H1 (cell line): ENCODE measurements around the gene HSPA2. TPM values are rescaled to one million over a fixed set of nuclear protein-coding genes. Genes with fewer than 3 reads are reported as not detected.

ENCODE experiments used
- CHD7 ChIP-seq: fragments of 300-600 bp; sonication (generic); IDR thresholded peaks from 2 replicates; pipeline ENCODE4 v1.7.1; 2012; ENCODE audit warnings: low read length, moderate library complexity, mild to moderate bottlenecking, inconsistent platforms; ENCODE audit not compliant: insufficient replicate concordance
- polyA plus RNA-seq, 7 experiments: library from polyadenylated mRNA; depleted of rRNA in 3 of 7; stranded (reverse) in 5 of 7; unstranded in 2 of 7; fragments of >200 nt in 5 of 7; fragments of 200-250 nt in 2 of 7; gene quantifications; 1 replicate in 5 of 7; 2 replicates in 1 of 7; 4 replicates in 1 of 7; pipeline versions ENCODE4 v1.2.1 to v1.2.3, GENCODE V29; 2011 to 2013; ENCODE audit warnings: missing spikeins in 2 of 7, mixed read lengths in 2 of 7
- total RNA-seq: library from RNA; stranded (reverse); fragmentation: NEBNext Ultra II Directional; extraction: Animal tissue kit (Norgen Biotek cat#: 25700); gene quantifications from 2 replicates; pipeline ENCODE4 v1.2.1, GENCODE V29; 2021

The HSPA2 gene
- total and polyA plus RNA-seq, 2 of the 8 experiments (the other 6 are each of a cell fraction or from before 2014, with no cell fraction given), result 30.5 to 82.9 TPM

- TF ChIP-seq CHD7, result no peak
These were observed 36.7 kb downstream of the HSPA2 start (continued) for GRCh38 chr14:64577211-64577610.
